ENCODE results near the gene ZNRD2. TPM values are rescaled to one million over a fixed set of nuclear protein-coding genes. Genes with fewer than 3 reads are reported as not detected.

ZNRD2 gene
- total and polyA plus RNA-seq, 2 donors from 2014 or later, result 32.0 to 60.4 TPM

- intact Hi-C loops (cut with DNase I), result no loop called here
- FAIRE-seq, result no peak
- H3K27ac ChIP-seq (ENCODE audit: low read depth in 2 of 2, low read length in 2 of 2), result no peak overlapping the region
Measured at GRCh38 chr11:65585396-65586246, 15.3 kb downstream of the ZNRD2 start.

DNA sequence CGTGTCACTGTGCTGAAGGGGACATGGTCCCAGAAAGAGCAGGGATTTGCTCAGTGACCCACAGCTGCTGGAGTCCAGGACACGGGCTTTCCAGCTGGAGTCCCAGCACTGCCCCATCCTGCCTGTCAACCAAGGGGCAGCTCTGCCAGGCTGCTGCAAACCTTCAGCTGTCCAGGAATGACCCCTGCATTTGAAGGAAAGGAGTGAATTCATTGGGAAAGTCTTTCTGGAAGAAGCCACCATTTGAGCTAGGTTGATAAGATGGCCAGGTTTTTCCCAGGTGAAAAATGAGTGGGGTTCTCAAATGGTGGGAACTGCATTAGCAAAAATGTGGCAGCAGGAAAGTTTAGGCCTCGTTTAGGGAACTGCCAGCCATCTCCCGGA is 16.0 kb downstream of the ZNRD2 start:
- Histone ChIP-seq H3K9ac (ENCODE audit: low read length in 3 of 3) (no peak overlapping the region), H3K4me1 (ENCODE audit: control insufficient read depth in 2 of 3, insufficient read depth in 2 of 3, low read depth in 1 of 3, low read length in 3 of 3) (peaks cover 0 to 9% (median 0%) of the 10 kb centered on the region in 3 donors)
- TF ChIP-seq, protein P1, sequence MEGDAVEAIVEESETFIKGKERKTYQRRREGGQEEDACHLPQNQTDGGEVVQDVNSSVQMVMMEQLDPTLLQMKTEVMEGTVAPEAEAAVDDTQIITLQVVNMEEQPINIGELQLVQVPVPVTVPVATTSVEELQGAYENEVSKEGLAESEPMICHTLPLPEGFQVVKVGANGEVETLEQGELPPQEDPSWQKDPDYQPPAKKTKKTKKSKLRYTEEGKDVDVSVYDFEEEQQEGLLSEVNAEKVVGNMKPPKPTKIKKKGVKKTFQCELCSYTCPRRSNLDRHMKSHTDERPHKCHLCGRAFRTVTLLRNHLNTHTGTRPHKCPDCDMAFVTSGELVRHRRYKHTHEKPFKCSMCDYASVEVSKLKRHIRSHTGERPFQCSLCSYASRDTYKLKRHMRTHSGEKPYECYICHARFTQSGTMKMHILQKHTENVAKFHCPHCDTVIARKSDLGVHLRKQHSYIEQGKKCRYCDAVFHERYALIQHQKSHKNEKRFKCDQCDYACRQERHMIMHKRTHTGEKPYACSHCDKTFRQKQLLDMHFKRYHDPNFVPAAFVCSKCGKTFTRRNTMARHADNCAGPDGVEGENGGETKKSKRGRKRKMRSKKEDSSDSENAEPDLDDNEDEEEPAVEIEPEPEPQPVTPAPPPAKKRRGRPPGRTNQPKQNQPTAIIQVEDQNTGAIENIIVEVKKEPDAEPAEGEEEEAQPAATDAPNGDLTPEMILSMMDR (IDR thresholded peaks at IDR 0.05; ENCODE audit: borderline replicate concordance, extremely low read depth, insufficient read depth), result no peak

More at GRCh38 chr11:65585396-65586246, 15.3 kb downstream of the ZNRD2 start:
- Histone ChIP-seq H3K9me3 (ENCODE audit: control insufficient read depth in 2 of 3, insufficient read depth in 1 of 3, low read length in 3 of 3) (no peaks in the 10 kb centered on the region), H3K4me3 (ENCODE audit: low read length in 3 of 3) (no peak overlapping the region), H3K4me1 (ENCODE audit: control insufficient read depth in 2 of 3, insufficient read depth in 2 of 3, low read depth in 1 of 3, low read length in 3 of 3) (peaks cover 0 to 9% (median 0%) of the 10 kb centered on the region in 3 donors), H3K36me3 (ENCODE audit: control insufficient read depth in 2 of 3, insufficient read depth in 3 of 3, low read length in 3 of 3) (peaks cover 0 to under 1% (median 0%) of the 10 kb centered on the region in 3 donors), H3K9ac (ENCODE audit: low read length in 3 of 3) (no peak overlapping the region), H3K27me3 (ENCODE audit: control insufficient read depth, insufficient read depth, low read length) (no peaks in the 10 kb centered on the region)
- TF ChIP-seq, protein P1 (IDR thresholded peaks at IDR 0.05; ENCODE audit: borderline replicate concordance, extremely low read depth, insufficient read depth), result no peak
- DNase-seq, result peak in 1 of 5 donors; percentile 35

GRCh38 chr11:65586676-65587075 is 16.4 kb downstream of the ZNRD2 start:
- Histone ChIP-seq H3K27ac (ENCODE audit: low read depth in 2 of 2, low read length in 2 of 2) (no peak overlapping the region), H3K27me3 (ENCODE audit: control insufficient read depth, insufficient read depth, low read length) (no peaks in the 10 kb centered on the region), H3K4me1 (ENCODE audit: control insufficient read depth in 2 of 3, insufficient read depth in 2 of 3, low read depth in 1 of 3, low read length in 3 of 3) (peaks cover 0 to 9% (median 0%) of the 10 kb centered on the region in 3 donors), H3K9me3 (ENCODE audit: control insufficient read depth in 2 of 3, insufficient read depth in 1 of 3, low read length in 3 of 3) (no peaks in the 10 kb centered on the region), H3K36me3 (ENCODE audit: control insufficient read depth in 2 of 3, insufficient read depth in 3 of 3, low read length in 3 of 3) (no peaks in the 10 kb centered on the region), H3K9ac (ENCODE audit: low read length in 3 of 3) (no peak overlapping the region), H3K4me3 (ENCODE audit: low read length in 3 of 3) (no peak overlapping the region)
- FAIRE-seq, result no peak
- TF ChIP-seq, protein P1 (IDR thresholded peaks at IDR 0.05; ENCODE audit: borderline replicate concordance, extremely low read depth, insufficient read depth), result no peak
- peak in 2 of 5 donors; percentile 50 to 68 for DNase-seq
- intact Hi-C loops (cut with DNase I), result no loop called here

More for the DNA sequence above, 16.0 kb downstream of the ZNRD2 start:
- H3K27ac ChIP-seq (ENCODE audit: low read depth in 2 of 2, low read length in 2 of 2), result no peak overlapping the region
- FAIRE-seq (no peak), DNase-seq (no peak)
- no peak overlapping the region for H3K4me3 ChIP-seq (ENCODE audit: low read length in 3 of 3)
- H3K9me3 ChIP-seq (ENCODE audit: control insufficient read depth in 2 of 3, insufficient read depth in 1 of 3, low read length in 3 of 3), result no peaks in the 10 kb centered on the region
- no peaks in the 10 kb centered on the region for H3K36me3 ChIP-seq (ENCODE audit: control insufficient read depth in 2 of 3, insufficient read depth in 3 of 3, low read length in 3 of 3)
- intact Hi-C loops (cut with DNase I), result no loop called here
- H3K27me3 ChIP-seq (ENCODE audit: control insufficient read depth, insufficient read depth, low read length), result no peaks in the 10 kb centered on the region
